ENCODE data around the gene RHOB.

- TF ChIP-seq POLR2A (IDR thresholded peaks at IDR 0.05; ENCODE audit: low read depth, low read length) (no peak), TAF1 (IDR thresholded peaks at IDR 0.05; ENCODE audit: borderline replicate concordance, low read depth, low read length) (no peak)
These were observed 36.2 kb upstream of the RHOB start for GRCh38 chr2:20410556-20411277.

Measured in GM12892 (cell line).